K562 (cell line): Measurements from ENCODE around the gene TPMT. TPM values are rescaled to one million over a fixed set of nuclear protein-coding genes. Genes with fewer than 3 reads are reported as not detected.
A peak's percentile ranks its signal among the peaks of the same experiment; 100 is the strongest.

Source experiments
- CXXC5 ChIP-seq: fragments of 250-450 bp; sonication (Bioruptor Pico); IDR thresholded peaks from 2 replicates; pipeline ENCODE4 v1.8.0; 2022; ENCODE audit warnings: inconsistent platforms, mild to moderate bottlenecking, moderate library complexity
- EP400 ChIP-seq: fragments of 450-650 bp; IDR thresholded peaks from 2 replicates; pipeline ENCODE4 v1.6.1; 2017; ENCODE audit warnings: antibody characterized with exemption, mild to moderate bottlenecking, moderate library complexity
- ETV5 ChIP-seq: sonication (generic); formaldehyde crosslinking; IDR thresholded peaks from 2 replicates; pipeline ENCODE4 v1.4.0; 2020; ENCODE audit warnings: low read depth, mild to moderate bottlenecking, missing genetic modification reagents
- GMEB1 ChIP-seq: fragments of 250-450 bp; sonication (Bioruptor Pico); IDR thresholded peaks from 2 replicates; pipeline ENCODE4 v1.4.0; 2020; ENCODE audit warnings: mild to moderate bottlenecking
- HOMEZ ChIP-seq: fragments of 250-450 bp; sonication (Bioruptor Pico); IDR thresholded peaks from 2 replicates; pipeline ENCODE4 v1.4.0; 2020; ENCODE audit warnings: mild to moderate bottlenecking, moderate library complexity
- ILK ChIP-seq: fragments of 450-650 bp; IDR thresholded peaks from 2 replicates; pipeline ENCODE4 v1.6.1; 2016; ENCODE audit warnings: missing genetic modification characterization, low read depth, mild to moderate bottlenecking, missing compliant biosample characterization, moderate library complexity, borderline replicate concordance
- MTA3 ChIP-seq: fragments of 450-650 bp; formaldehyde crosslinking; IDR thresholded peaks from 2 replicates; pipeline ENCODE4 v1.6.1; 2017; ENCODE audit warnings: mild to moderate bottlenecking, borderline replicate concordance
- MYC ChIP-seq, 2 experiments: fragments of 250-450 bp in 1 of 2; sonication (Bioruptor Pico) in 1 of 2; IDR thresholded peaks; 2 replicates each; pipeline versions ENCODE4 v1.5.1 to v1.6.1; 2012 to 2021; ENCODE audit warnings: low read depth in 2 of 2, borderline replicate concordance in 1 of 2, improper control_type of control experiment in 1 of 2, low read length in 1 of 2, mild to moderate bottlenecking in 1 of 2, moderate library complexity in 1 of 2
- SIN3B ChIP-seq: fragments of 450-650 bp; IDR thresholded peaks from 2 replicates; pipeline ENCODE4 v1.6.1; 2017; ENCODE audit warnings: low read depth, mild to moderate bottlenecking, moderate library complexity
- ZBTB17 ChIP-seq: fragments of 450-650 bp; formaldehyde crosslinking; IDR thresholded peaks from 2 replicates; pipeline ENCODE4 v1.4.0; 2020; ENCODE audit warnings: mild to moderate bottlenecking
- ZBTB49 ChIP-seq: sonication (generic); formaldehyde crosslinking; IDR thresholded peaks from 2 replicates; pipeline ENCODE4 v1.8.0; 2022; ENCODE audit warnings: missing genetic modification reagents, mild to moderate bottlenecking, borderline replicate concordance
- ZNF175 ChIP-seq: fragments of 200-800 bp; sonication (Bioruptor generic); IDR thresholded peaks from 2 replicates; pipeline ENCODE4 v1.6.1; 2016; ENCODE audit warnings: low read depth, mild to moderate bottlenecking, missing genetic modification characterization, missing compliant biosample characterization
- ZNF76 ChIP-seq: fragments of 250-450 bp; sonication (Bioruptor Pico); IDR thresholded peaks from 2 replicates; pipeline ENCODE4 v1.4.0; 2020; ENCODE audit warnings: mild to moderate bottlenecking, moderate library complexity, borderline replicate concordance
- polyA plus RNA-seq, 8 experiments: library from polyadenylated mRNA; depleted of rRNA in 4 of 8; stranded (reverse) in 5 of 8; unstranded in 3 of 8; fragments of >200 nt; fragmentation: Nextera tagmentation in 2 of 8; fragmentation: Illumina TruSeq in 1 of 8; extraction: Ambion mirVana in 2 of 8; extraction: Trizol in 1 of 8; gene quantifications; 2 replicates each; pipeline versions ENCODE4 v1.2.1 to v1.2.3, GENCODE V29; 2011 to 2014; ENCODE audit warnings: inconsistent platforms in 1 of 8, missing spikeins in 1 of 8
- total RNA-seq, 7 experiments: library from RNA; depleted of rRNA in 6 of 7; stranded (reverse); fragments of >200 nt in 6 of 7; fragmentation: Illumina TruSeq in 2 of 7; extraction: Trizol in 2 of 7; gene quantifications; 2 replicates each; pipeline versions ENCODE4 v1.2.1 to v1.2.3, GENCODE V29; 2011 to 2021; ENCODE audit warnings: low replicate concordance in 1 of 7

TPMT gene
- total and polyA plus RNA-seq, 9 of the 15 experiments (the other 6 are each of a cell fraction or from before 2014, with no cell fraction given), result 24.2 to 67.4 (median 46.5) TPM

- TF ChIP-seq ZBTB49 (CRISPR knock-in tag) (no peak), EP400 (0 out of 2 replicates have a peak, but pooled peaks have one; percentile 5), CXXC5 (peak; percentile 89), HOMEZ (CRISPR knock-in tag) (0 out of 2 replicates have a peak, but pooled peaks have one; percentile 43), ETV5 (0 out of 2 replicates have a peak, but pooled peaks have one; percentile 26), ZBTB17 (CRISPR knock-in tag) (peak; percentile 70; the same call in 1 of the 2 replicates), MYC (IDR thresholded peaks at IDR 0.05; ENCODE audit: low read depth, low read length) (peak; percentile 47; the same call in 1 of the 2 replicates), MYC (CRISPR knock-in tag; IDR thresholded peaks at IDR 0.05; ENCODE audit: borderline replicate concordance, low read depth) (no peak), ZNF175 (peak; percentile 50; the same call in 1 of the 2 replicates), ILK (tag) (no peak), GMEB1 (CRISPR knock-in tag) (peak; percentile 70; the same call in 1 of the 2 replicates), ZNF76 (CRISPR knock-in tag) (peak; percentile 44; the same call in 1 of the 2 replicates), MTA3 (0 out of 2 replicates have a peak, but pooled peaks have one; percentile 63), SIN3B (peak; percentile 65; the same call in 1 of the 2 replicates)
Observed at GRCh38 chr6:18155150-18155863, 430 bp upstream of the TPMT start, which contains the start of gene KDM1B (continued).
